ENCODE measurements around the gene GNS.

The GNS gene

DNA sequence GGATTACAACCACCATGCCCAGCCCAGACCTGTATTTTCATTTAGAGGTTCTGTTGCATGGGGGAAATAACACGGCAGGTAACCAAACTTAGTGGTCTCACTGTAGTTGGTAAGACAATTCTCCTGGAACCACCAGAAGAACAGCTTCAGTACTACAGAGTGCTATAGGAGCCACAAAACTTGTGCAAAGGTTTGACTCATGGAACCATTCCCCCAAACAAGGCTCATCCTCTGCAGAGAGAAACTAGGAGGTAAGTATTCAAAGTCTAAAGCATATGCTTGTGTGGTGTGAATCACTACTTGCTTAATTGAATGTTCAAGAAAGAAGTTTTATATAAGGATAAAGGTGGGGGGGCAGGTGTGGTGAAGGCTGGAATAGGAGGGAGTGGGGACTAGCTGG, 58.7 kb downstream of the GNS start:
- Histone ChIP-seq H3K9ac (ENCODE audit: insufficient read length, low read depth) (no peak overlapping the region), H3K4me3 (ENCODE audit: insufficient read length, low read depth) (no peak overlapping the region), H3K4me1 (ENCODE audit: insufficient read depth, insufficient read length) (no peaks in the 10 kb centered on the region), H3K9me3 (ENCODE audit: insufficient read depth, low read length) (no peaks in the 10 kb centered on the region), H3K36me3 (ENCODE audit: insufficient read depth, insufficient read length, low read length) (peaks cover 14% of the 10 kb centered on the region), H3K27me3 (ENCODE audit: insufficient read depth, insufficient read length) (no peaks in the 10 kb centered on the region)
- DNase-seq (ENCODE audit: low read depth, low spot score) = no peak
- TF ChIP-seq SUZ12 (IDR thresholded peaks at IDR 0.05; ENCODE audit: extremely low read depth, insufficient read depth, insufficient read length) = no peak
- TF ChIP-seq YY1 (IDR thresholded peaks at IDR 0.05; ENCODE audit: insufficient read depth, insufficient read length) = no peak
- TF ChIP-seq ZNF274 (IDR thresholded peaks at IDR 0.05; ENCODE audit: low read depth, low read length) = no peak

DNA sequence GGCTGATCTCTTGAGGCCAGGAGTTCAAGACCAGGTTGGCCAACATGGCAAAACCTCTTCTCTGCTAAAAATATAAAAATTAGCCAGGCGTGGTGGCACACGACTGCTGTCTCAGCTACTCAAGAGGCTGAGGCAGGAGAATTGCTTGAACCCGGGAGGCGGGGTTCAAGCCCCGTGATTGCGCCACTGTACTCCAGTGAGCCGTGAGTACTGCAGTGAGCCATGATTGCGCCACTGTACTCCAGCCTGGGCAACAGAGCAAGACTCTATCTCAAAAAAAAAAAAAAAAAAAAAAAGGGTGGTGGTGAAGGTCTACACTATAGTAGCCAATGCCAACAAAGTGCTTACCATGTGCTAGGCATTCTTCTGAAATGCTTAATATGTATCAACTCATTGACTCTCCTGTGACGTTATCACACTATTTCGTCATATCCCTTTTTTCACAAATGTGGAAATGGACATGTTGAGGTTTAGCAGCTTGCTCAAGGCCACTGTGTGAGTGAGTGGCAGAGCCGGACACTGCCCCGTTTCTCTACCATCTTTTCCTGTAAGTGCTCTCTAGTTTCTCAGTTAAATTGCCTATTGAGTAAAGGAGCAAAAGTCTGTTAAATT, 59.6 kb downstream of the GNS start:
- Histone ChIP-seq H3K27me3 (ENCODE audit: insufficient read depth, insufficient read length) (no peaks in the 10 kb centered on the region), H3K9ac (ENCODE audit: insufficient read length, low read depth) (no peak overlapping the region), H3K9me3 (ENCODE audit: insufficient read depth, low read length) (no peaks in the 10 kb centered on the region), H3K4me3 (ENCODE audit: insufficient read length, low read depth) (no peak overlapping the region), H3K4me1 (ENCODE audit: insufficient read depth, insufficient read length) (no peaks in the 10 kb centered on the region), H3K36me3 (ENCODE audit: insufficient read depth, insufficient read length, low read length) (peaks cover 19% of the 10 kb centered on the region)
- TF ChIP-seq YY1 (IDR thresholded peaks at IDR 0.05; ENCODE audit: insufficient read depth, insufficient read length) (no peak), ZNF274 (IDR thresholded peaks at IDR 0.05; ENCODE audit: low read depth, low read length) (no peak), SUZ12 (IDR thresholded peaks at IDR 0.05; ENCODE audit: extremely low read depth, insufficient read depth, insufficient read length) (no peak)
- DNase-seq (ENCODE audit: low read depth, low spot score) = no peak

DNA sequence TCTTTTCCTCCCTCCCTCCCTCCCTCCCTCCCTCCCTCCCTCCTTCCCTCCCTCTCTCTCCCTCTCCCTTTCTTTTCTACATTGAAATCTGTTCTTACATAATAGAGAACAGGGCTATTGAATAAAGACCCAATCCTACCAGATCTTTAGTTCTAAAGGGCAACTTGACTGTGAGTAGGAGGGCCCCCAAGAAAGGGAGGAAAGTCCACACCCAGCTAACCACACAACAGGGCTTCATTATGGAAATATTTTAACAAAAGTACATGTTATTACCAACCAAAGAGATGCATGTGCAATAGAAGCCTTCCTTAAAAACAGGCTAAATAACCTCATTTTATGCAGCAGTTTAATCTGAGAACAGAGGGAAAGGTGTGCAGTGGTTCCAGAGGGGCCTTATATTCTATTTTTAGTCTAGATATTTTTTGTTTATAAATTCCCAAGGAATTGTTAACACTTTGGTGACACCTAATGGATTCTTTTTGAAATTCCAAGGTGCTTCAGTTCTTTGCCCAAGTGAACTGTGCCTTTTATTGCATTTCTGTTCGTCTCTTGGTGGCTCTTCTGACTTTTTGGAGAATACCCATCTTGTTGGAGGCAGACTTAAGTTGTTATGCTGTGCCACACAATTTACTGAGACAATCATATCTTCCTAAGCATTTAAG, 63.0 kb downstream of the GNS start:
- Histone ChIP-seq H3K4me1 (ENCODE audit: insufficient read depth, insufficient read length) (peaks cover 9% of the 10 kb centered on the region), H3K9me3 (ENCODE audit: insufficient read depth, low read length) (no peaks in the 10 kb centered on the region), H3K36me3 (ENCODE audit: insufficient read depth, insufficient read length, low read length) (peaks cover 35% of the 10 kb centered on the region), H3K9ac (ENCODE audit: insufficient read length, low read depth) (no peak overlapping the region), H3K27me3 (ENCODE audit: insufficient read depth, insufficient read length) (no peaks in the 10 kb centered on the region), H3K4me3 (ENCODE audit: insufficient read length, low read depth) (no peak overlapping the region)
- no peak for DNase-seq (ENCODE audit: low read depth, low spot score)
- TF ChIP-seq YY1 (IDR thresholded peaks at IDR 0.05; ENCODE audit: insufficient read depth, insufficient read length) (no peak), SUZ12 (IDR thresholded peaks at IDR 0.05; ENCODE audit: extremely low read depth, insufficient read depth, insufficient read length) (no peak), ZNF274 (IDR thresholded peaks at IDR 0.05; ENCODE audit: low read depth, low read length) (no peak)

DNA sequence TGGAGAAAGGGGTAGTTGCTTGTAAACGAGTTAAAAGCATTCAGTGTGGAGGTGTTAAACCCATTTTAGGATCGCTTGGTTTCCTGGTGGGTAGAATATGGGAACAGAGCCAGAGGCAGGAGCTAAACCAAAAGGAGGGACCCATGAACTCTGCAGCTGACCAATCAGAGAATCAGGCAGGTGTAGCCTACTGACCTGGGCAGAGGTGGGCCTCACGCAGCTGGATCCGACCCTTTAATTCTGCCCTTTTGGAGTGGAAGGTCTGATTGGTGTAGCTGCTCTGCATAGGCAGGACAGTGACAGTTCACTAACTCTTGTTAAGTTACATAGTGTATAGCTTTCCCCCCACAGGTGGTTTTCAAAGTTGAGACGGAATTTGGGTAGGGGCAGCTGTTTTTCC, 63.7 kb downstream of the GNS start:
- Histone ChIP-seq H3K36me3 (ENCODE audit: insufficient read depth, insufficient read length, low read length) (peaks cover 37% of the 10 kb centered on the region), H3K9ac (ENCODE audit: insufficient read length, low read depth) (no peak overlapping the region), H3K4me3 (ENCODE audit: insufficient read length, low read depth) (no peak overlapping the region), H3K27me3 (ENCODE audit: insufficient read depth, insufficient read length) (no peaks in the 10 kb centered on the region), H3K4me1 (ENCODE audit: insufficient read depth, insufficient read length) (peaks cover 10% of the 10 kb centered on the region), H3K9me3 (ENCODE audit: insufficient read depth, low read length) (no peaks in the 10 kb centered on the region)
- no peak for TF ChIP-seq SUZ12 (IDR thresholded peaks at IDR 0.05; ENCODE audit: extremely low read depth, insufficient read depth, insufficient read length)
- no peak for TF ChIP-seq YY1 (IDR thresholded peaks at IDR 0.05; ENCODE audit: insufficient read depth, insufficient read length)
- TF ChIP-seq ZNF274 (IDR thresholded peaks at IDR 0.05; ENCODE audit: low read depth, low read length) = no peak
- no peak for DNase-seq (ENCODE audit: low read depth, low spot score)

DNA sequence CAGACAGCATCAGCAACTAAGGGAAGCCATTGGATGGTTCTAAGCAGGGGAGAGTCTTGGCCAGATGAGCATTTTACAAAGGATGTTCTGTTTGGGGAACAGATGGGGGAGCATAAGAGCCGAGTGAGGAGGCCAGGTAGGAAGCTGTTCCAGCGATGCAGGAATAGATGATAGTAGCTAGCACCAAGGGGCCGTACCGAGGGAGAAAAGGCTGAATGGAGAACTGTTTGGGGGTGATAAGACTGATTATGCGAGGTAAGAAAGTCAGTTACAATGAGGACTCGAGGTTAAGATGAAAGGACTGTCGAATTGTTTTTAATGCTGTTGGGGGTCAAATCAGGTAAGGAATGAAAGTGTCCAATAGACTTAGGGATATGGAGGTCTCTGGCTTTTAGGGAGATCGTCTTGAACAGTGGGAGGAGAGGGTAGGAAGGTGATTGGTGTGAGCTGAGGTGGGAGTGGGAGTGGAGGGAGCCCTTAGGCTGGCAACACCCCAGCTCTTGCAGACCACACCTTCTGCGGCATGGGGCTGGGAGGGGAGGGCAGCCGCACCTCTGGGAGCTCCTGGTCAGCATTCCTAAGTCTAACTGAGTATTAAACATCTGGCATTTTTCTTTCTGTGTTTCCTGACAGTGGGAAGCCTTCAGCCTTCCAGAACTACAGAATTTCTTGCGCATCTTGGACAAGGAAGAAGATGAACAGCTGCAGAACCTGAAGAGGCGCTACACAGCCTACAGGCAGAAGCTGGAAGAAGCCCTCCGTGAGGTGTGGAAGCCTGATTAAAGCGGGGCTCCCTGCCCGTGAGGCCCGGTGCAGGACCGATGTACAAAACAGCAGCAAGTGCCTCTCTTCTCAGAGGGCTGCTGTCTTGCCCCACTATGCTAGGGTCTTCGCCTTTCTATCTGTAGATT, 64.8 kb downstream of the GNS start:
- Histone ChIP-seq H3K27me3 (ENCODE audit: insufficient read depth, insufficient read length) (no peaks in the 10 kb centered on the region), H3K9ac (ENCODE audit: insufficient read length, low read depth) (no peak overlapping the region), H3K4me1 (ENCODE audit: insufficient read depth, insufficient read length) (peaks cover 10% of the 10 kb centered on the region), H3K36me3 (ENCODE audit: insufficient read depth, insufficient read length, low read length) (peaks cover 37% of the 10 kb centered on the region), H3K4me3 (ENCODE audit: insufficient read length, low read depth) (no peak overlapping the region), H3K9me3 (ENCODE audit: insufficient read depth, low read length) (no peaks in the 10 kb centered on the region)
- DNase-seq (ENCODE audit: low read depth, low spot score) = no peak
- TF ChIP-seq YY1 (IDR thresholded peaks at IDR 0.05; ENCODE audit: insufficient read depth, insufficient read length) (no peak), SUZ12 (IDR thresholded peaks at IDR 0.05; ENCODE audit: extremely low read depth, insufficient read depth, insufficient read length) (no peak), ZNF274 (IDR thresholded peaks at IDR 0.05; ENCODE audit: low read depth, low read length) (no peak)

DNA sequence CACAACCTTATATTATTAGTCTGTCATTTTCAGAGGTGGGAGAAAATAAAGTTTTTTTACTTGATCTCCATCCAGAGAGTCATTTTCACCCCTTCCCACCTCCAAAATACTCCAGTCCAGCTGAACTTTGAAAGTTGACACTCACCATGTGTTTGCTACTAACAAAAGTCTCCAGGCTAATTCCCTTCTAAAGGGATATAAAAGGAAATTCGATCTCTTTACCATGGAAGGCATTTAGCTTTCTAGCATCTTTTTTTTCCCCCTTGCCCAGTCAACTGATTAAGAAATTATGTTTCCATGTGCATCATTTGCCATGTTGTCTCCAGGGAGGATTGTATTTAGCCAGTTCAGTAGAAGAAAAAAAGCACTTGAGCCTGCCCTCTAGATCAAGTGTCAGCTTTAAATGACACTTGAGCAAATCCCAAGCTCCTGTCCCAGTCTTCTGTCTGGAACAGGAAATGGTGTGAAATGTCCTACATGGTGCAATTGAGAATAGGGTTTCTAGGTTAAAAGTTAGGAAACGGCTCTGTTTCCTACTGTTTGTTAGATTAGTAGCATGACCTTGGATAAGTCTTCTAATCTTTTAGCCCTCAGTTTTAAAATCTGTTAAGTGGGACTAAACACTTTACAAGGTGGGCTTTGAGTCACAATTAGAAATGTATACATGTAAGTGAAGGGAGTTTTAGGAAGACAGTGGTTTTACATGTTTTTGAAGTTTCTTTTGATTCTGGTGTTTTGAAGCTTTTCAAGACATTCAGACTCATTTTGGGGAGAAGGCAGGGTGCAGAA, 67.2 kb downstream of the GNS start:
- Histone ChIP-seq H3K9ac (ENCODE audit: insufficient read length, low read depth) (no peak overlapping the region), H3K4me3 (ENCODE audit: insufficient read length, low read depth) (no peak overlapping the region), H3K9me3 (ENCODE audit: insufficient read depth, low read length) (no peaks in the 10 kb centered on the region), H3K27me3 (ENCODE audit: insufficient read depth, insufficient read length) (no peaks in the 10 kb centered on the region), H3K4me1 (ENCODE audit: insufficient read depth, insufficient read length) (peaks cover 16% of the 10 kb centered on the region), H3K36me3 (ENCODE audit: insufficient read depth, insufficient read length, low read length) (peaks cover 39% of the 10 kb centered on the region)
- no peak for DNase-seq (ENCODE audit: low read depth, low spot score)
- no peak for TF ChIP-seq ZNF274 (IDR thresholded peaks at IDR 0.05; ENCODE audit: low read depth, low read length)
- TF ChIP-seq YY1 (IDR thresholded peaks at IDR 0.05; ENCODE audit: insufficient read depth, insufficient read length) = no peak
- no peak for TF ChIP-seq SUZ12 (IDR thresholded peaks at IDR 0.05; ENCODE audit: extremely low read depth, insufficient read depth, insufficient read length)

Measured in NT2/D1 (cell line).